ENCODE data around the gene HTR1E. TPM values are rescaled to one million over a fixed set of nuclear protein-coding genes. Genes with fewer than 3 reads are reported as not detected.

Gene HTR1E
- total RNA-seq, 1 donor from 2014 or later = 0.58 TPM

DNA sequence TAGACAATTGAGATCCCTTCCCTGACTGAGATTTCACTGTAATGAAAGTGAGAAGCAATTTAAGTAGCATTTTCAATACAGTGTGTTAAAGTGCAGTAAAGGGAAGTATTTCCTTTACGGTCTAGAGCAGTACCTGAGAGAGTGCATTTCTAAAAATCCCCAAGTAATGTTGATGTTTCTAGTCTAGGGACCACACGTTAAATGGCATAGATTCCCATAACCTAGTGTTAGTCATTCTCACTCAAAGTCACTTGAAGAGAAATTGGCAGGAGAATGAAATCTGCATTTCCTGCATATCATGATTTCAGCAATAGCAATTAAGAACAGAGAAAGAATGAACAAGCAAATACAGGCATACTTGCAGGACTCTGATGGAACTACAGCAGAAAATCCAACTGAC, 89.7 kb downstream of the HTR1E start:
- no peaks in the 10 kb centered on the region for H3K9me3 Mint-ChIP-seq

DNA sequence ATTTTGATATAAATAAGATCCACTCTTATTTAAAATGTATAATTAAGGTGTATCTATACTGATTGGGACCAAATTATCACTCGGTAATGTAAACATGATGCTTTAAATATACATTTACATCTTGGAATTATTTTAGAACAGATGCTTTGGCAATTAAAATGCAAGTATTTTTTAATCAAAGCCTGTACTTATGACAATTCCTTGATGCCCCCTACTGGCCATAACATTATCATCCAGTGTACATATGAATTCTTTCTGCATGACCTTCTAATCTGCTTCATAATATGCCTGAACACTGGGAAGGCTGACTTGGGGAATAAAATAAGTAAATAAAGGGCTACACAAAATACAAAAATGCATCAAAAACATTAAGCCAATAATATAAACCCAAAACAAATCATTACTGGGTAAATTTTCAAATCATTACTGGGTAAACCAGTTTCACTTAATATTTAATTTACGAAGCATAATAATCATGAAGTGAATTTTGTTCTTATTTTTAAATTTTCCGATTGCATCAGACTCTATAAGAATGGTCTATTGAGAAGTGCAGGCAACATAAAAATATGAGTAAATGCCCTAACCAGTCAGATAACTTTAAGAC, 92.5 kb downstream of the HTR1E start:
- Mint-ChIP-seq H3K9me3 (peaks cover 11% of the 10 kb centered on the region), H3K27me3 (ENCODE audit: low read depth) (no peaks in the 10 kb centered on the region), H3K36me3 (no peaks in the 10 kb centered on the region), H3K4me1 (peaks cover 4% of the 10 kb centered on the region), H3K27ac (no peak overlapping the region), H3K4me3 (no peak overlapping the region)
- TF ChIP-seq, protein P1, sequence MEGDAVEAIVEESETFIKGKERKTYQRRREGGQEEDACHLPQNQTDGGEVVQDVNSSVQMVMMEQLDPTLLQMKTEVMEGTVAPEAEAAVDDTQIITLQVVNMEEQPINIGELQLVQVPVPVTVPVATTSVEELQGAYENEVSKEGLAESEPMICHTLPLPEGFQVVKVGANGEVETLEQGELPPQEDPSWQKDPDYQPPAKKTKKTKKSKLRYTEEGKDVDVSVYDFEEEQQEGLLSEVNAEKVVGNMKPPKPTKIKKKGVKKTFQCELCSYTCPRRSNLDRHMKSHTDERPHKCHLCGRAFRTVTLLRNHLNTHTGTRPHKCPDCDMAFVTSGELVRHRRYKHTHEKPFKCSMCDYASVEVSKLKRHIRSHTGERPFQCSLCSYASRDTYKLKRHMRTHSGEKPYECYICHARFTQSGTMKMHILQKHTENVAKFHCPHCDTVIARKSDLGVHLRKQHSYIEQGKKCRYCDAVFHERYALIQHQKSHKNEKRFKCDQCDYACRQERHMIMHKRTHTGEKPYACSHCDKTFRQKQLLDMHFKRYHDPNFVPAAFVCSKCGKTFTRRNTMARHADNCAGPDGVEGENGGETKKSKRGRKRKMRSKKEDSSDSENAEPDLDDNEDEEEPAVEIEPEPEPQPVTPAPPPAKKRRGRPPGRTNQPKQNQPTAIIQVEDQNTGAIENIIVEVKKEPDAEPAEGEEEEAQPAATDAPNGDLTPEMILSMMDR (IDR thresholded peaks at IDR 0.05; ENCODE audit: unreplicated experiment) = peak; percentile 84
- DNase-seq (ENCODE audit: low spot score in 2 of 2, unreplicated experiment in 2 of 2) = no peak

More for the DNA sequence above, 89.7 kb downstream of the HTR1E start:
- Mint-ChIP-seq H3K4me1 (peaks cover 4% of the 10 kb centered on the region), H3K36me3 (no peaks in the 10 kb centered on the region), H3K4me3 (no peak overlapping the region), H3K27ac (no peak overlapping the region), H3K27me3 (ENCODE audit: low read depth) (no peaks in the 10 kb centered on the region)
- no peak for DNase-seq (ENCODE audit: low spot score in 2 of 2, unreplicated experiment in 2 of 2)
- TF ChIP-seq, protein P1 (IDR thresholded peaks at IDR 0.05; ENCODE audit: unreplicated experiment) = no peak

DNA sequence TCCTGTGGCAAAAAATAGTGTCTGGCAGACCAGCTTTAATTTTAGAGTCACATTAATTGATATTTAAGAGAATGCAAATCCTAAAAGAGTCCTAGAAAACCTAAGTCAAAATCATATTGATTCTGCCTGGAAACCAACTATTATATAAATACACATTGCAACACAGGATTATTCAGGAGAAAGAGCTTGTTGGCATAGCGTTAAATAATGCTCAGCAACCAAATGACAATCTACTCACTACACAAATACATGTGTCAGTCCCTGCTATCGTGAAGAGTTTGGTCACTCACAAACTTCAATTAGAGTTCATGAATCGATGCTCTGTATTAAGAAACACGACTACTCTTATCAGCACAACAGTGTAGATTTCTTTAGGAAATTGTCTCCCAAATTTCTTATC, 103.4 kb downstream of the HTR1E start:
- TF ChIP-seq, protein P1 (IDR thresholded peaks at IDR 0.05; ENCODE audit: unreplicated experiment) = no peak
- DNase-seq (ENCODE audit: low spot score in 2 of 2, unreplicated experiment in 2 of 2) = no peak
- H3K4me3 Mint-ChIP-seq = no peak overlapping the region

DNA sequence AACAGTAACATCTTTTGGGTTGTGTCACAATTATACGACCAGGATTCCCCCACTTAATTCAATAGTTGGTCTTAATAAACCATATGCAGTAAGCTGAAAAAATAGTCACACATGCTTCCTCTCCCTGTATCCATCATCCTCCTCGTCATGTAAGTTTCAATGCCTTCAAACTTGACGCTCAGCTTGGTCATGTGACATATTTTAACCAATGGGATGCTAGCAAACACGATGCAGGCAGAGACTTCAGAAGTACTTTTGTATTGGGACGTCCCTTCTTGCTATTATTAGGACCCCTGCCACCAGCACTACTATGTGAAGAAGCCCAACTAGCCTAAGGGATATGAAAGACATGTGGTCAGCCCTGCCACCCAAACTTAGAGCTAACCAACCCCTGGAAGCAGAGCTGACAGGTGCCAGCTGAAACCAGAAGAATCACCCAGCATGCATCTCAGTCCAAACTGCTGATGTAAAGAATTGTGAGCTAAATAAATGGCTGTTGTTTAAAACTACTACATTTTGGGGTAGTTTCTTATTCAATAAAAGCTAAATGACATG, 108.3 kb downstream of the HTR1E start:
- Mint-ChIP-seq H3K4me3 (no peak overlapping the region), H3K4me1 (no peaks in the 10 kb centered on the region), H3K36me3 (no peaks in the 10 kb centered on the region), H3K9me3 (peaks cover 6% of the 10 kb centered on the region), H3K27me3 (ENCODE audit: low read depth) (peaks cover 32% of the 10 kb centered on the region), H3K27ac (no peak overlapping the region)
- TF ChIP-seq, protein P1 (IDR thresholded peaks at IDR 0.05; ENCODE audit: unreplicated experiment) = no peak
- DNase-seq (ENCODE audit: low spot score in 2 of 2, unreplicated experiment in 2 of 2) = no peak

More for the DNA sequence above, 103.4 kb downstream of the HTR1E start:
- H3K4me1 Mint-ChIP-seq = no peaks in the 10 kb centered on the region
- H3K36me3 Mint-ChIP-seq = no peaks in the 10 kb centered on the region
- no peak overlapping the region for H3K27ac Mint-ChIP-seq
- peaks cover 9% of the 10 kb centered on the region for H3K27me3 Mint-ChIP-seq (ENCODE audit: low read depth)
- peaks cover 17% of the 10 kb centered on the region for H3K9me3 Mint-ChIP-seq

DNA sequence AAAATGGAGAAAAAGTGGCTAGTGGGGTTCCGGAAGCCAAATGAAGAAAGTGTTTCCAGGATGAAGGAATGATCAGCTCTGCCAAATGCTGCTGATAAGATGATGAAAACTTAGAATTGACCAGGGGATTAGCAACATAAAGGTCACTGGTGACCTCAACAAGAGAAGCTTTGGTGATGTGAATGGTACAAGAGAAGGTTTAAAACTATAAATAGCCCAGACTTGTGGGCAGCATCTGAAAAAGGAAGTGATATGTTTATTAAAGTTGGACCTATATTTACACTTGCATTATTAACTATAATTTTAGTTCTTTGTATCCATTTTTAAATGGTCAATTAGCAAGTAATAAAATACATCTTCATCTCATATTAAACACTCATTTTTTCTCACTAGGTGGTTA, 112.5 kb downstream of the HTR1E start:
- TF ChIP-seq, protein P1 (IDR thresholded peaks at IDR 0.05; ENCODE audit: unreplicated experiment) = no peak
- peaks cover 42% of the 10 kb centered on the region for H3K27me3 Mint-ChIP-seq (ENCODE audit: low read depth)

More for the DNA sequence above, 112.5 kb downstream of the HTR1E start:
- Mint-ChIP-seq H3K4me1 (no peaks in the 10 kb centered on the region), H3K36me3 (no peaks in the 10 kb centered on the region), H3K27ac (no peak overlapping the region), H3K9me3 (no peaks in the 10 kb centered on the region), H3K4me3 (no peak overlapping the region)
- DNase-seq (ENCODE audit: low spot score in 2 of 2, unreplicated experiment in 2 of 2) = no peak
